Muscle layer of duodenum (tissue), 2 donors: ENCODE data around the gene PPM1N.

ENCODE experiments used
- H3K27ac ChIP-seq: one replicate; pipeline ENCODE4 v1.7.0; 2013; ENCODE audit warnings: mild to moderate bottlenecking, low read length
- H3K27me3 ChIP-seq: one replicate; pipeline ENCODE4 v1.7.0; 2013; ENCODE audit warnings: low read depth, mild to moderate bottlenecking, control low read depth, low read length
- H3K36me3 ChIP-seq, 2 donors: one replicate each; pipeline ENCODE4 v1.7.0; 2013; ENCODE audit warnings: low read length in 2 of 2, control low read depth in 1 of 2, mild to moderate bottlenecking in 1 of 2; ENCODE audit not compliant: insufficient read depth in 2 of 2, control insufficient read depth in 1 of 2
- H3K4me1 ChIP-seq, 2 donors: one replicate each; pipeline ENCODE4 v1.7.0; 2013; ENCODE audit warnings: low read length in 2 of 2, mild to moderate bottlenecking in 2 of 2, control low read depth in 1 of 2, moderate library complexity in 1 of 2; ENCODE audit not compliant: insufficient read depth in 2 of 2, control insufficient read depth in 1 of 2
- H3K4me3 ChIP-seq, 2 donors: one replicate each; pipeline ENCODE4 v1.7.0; 2013; ENCODE audit warnings: low read length in 2 of 2, low read depth in 1 of 2, mild to moderate bottlenecking in 1 of 2
- H3K9me3 ChIP-seq, 2 donors: one replicate each; pipeline ENCODE4 v1.7.0; 2013; ENCODE audit warnings: low read length in 2 of 2, control low read depth in 1 of 2, mild to moderate bottlenecking in 1 of 2; ENCODE audit not compliant: control insufficient read depth in 1 of 2
- donor health status: healthy.

The PPM1N gene

GRCh38 chr19:45498411-45499195 is at the start of gene PPM1N:
Gene PPM1N, plus strand, starts transcription at chr19:45498443. Its CDS starts 30 bp downstream, at chr19:45498473.
- no peaks in the 10 kb centered on the region for H3K36me3 ChIP-seq
- H3K4me3 ChIP-seq = peak within 1 kb of the TSS; percentile 45 to 59
- H3K4me1 ChIP-seq = peaks cover 0 to 35% of the 10 kb centered on the region in 2 donors
- no peak within 1 kb of the TSS for H3K27ac ChIP-seq
- H3K9me3 ChIP-seq = no peaks in the 10 kb centered on the region
- peaks cover 15% of the 10 kb centered on the region for H3K27me3 ChIP-seq

- Histone ChIP-seq H3K36me3 (peaks cover 0 to 7% of the 10 kb centered on the region in 2 donors), H3K9me3 (no peaks in the 10 kb centered on the region), H3K27me3 (no peaks in the 10 kb centered on the region), H3K4me3 (no peak overlapping the region), H3K4me1 (peaks cover 0 to 30% of the 10 kb centered on the region in 2 donors), H3K27ac (peak overlapping the region; percentile 39)
Observed at GRCh38 chr19:45448887-45449299, 49.4 kb upstream of the PPM1N start.

DNA sequence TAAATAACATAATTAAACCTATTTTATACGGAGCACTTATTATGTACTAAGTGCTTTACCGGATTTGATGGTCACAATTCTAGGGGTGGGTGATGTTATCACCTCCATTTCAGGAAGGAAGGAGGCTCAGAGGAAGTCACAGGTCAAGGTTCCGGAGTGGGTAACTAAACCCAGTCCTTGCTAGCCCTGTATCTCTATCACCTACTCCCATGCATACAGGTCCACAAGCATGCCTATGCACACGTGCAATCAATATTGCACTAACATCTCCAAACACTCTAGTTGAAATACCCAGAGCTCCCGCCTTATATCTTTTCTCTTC is 48.3 kb upstream of the PPM1N start:
- Histone ChIP-seq H3K9me3 (no peaks in the 10 kb centered on the region), H3K27ac (peak overlapping the region; percentile 75), H3K4me1 (peaks cover 0 to 24% of the 10 kb centered on the region in 2 donors), H3K27me3 (no peaks in the 10 kb centered on the region), H3K4me3 (peak overlapping the region; percentile 55 to 64), H3K36me3 (peaks cover 0 to 6% of the 10 kb centered on the region in 2 donors)

GRCh38 chr19:45451131-45451849 is 47.0 kb upstream of the PPM1N start:
- H3K9me3 ChIP-seq = no peaks in the 10 kb centered on the region
- peak overlapping the region; percentile 57 to 72 for H3K4me3 ChIP-seq
- H3K4me1 ChIP-seq = peaks cover 3 to 31% of the 10 kb centered on the region in 2 donors
- peaks cover 0 to 12% of the 10 kb centered on the region in 2 donors for H3K36me3 ChIP-seq
- H3K27me3 ChIP-seq = no peaks in the 10 kb centered on the region
- peak overlapping the region; percentile 84 for H3K27ac ChIP-seq

- Histone ChIP-seq H3K27ac (peak overlapping the region; percentile 84), H3K9me3 (no peaks in the 10 kb centered on the region), H3K27me3 (no peaks in the 10 kb centered on the region), H3K4me3 (peak overlapping the region in 1 of 2 donors; percentile 72), H3K4me1 (peaks cover 3 to 33% of the 10 kb centered on the region in 2 donors), H3K36me3 (peaks cover 0 to 13% of the 10 kb centered on the region in 2 donors)
Observed at GRCh38 chr19:45451850-45452387, 46.3 kb upstream of the PPM1N start.

DNA sequence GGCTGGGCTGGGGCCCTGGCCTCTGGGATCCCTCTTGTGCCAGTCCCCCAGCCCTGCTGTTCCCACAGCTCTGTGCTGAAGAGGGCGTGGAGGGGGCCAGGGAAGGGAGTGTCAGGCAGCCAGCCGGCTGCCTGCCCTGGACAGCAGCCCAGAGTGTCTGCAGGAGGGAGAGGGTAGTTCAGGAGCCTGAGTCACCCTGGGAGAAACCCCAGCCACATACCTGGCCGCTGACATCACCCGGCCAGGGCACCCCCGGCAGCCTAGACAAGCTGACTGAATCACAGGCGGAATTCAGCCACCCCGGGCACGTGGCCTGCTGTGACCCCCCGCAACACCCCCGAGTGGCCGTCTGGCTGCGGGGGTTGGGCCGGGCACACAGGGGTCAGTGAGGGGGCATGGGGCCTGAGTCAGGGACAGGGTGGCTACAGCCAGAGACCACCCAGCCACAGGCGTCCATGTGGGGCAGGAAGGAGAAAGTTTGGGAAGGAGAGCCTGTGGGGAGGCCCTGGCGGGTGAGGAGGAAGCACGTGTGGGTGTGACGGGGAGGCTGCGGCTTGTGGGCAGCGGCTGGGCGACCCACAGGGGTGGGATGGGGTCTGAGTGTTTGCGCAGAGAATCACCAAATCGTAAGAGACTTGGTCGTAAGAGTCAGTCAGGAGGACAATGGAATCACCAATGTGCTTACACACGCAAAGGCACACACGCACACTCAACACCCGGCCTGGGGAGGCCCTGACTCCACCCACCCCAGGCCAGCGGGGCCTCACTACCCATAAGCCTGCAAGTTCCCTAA is 42.3 kb upstream of the PPM1N start:
- H3K4me1 ChIP-seq = peaks cover 3 to 16% of the 10 kb centered on the region in 2 donors
- no peak overlapping the region for H3K4me3 ChIP-seq
- H3K36me3 ChIP-seq = peaks cover 0 to 13% of the 10 kb centered on the region in 2 donors
- no peaks in the 10 kb centered on the region for H3K9me3 ChIP-seq
- H3K27ac ChIP-seq = peak overlapping the region; percentile 83
- H3K27me3 ChIP-seq = no peaks in the 10 kb centered on the region

GRCh38 chr19:45456500-45456815 is 41.8 kb upstream of the PPM1N start:
- H3K4me3 ChIP-seq = no peak overlapping the region
- H3K27me3 ChIP-seq = no peaks in the 10 kb centered on the region
- H3K36me3 ChIP-seq = peaks cover 0 to 8% of the 10 kb centered on the region in 2 donors
- peaks cover 3 to 16% of the 10 kb centered on the region in 2 donors for H3K4me1 ChIP-seq
- peak overlapping the region; percentile 83 for H3K27ac ChIP-seq
- no peaks in the 10 kb centered on the region for H3K9me3 ChIP-seq

GRCh38 chr19:45457776-45458175 is 40.5 kb upstream of the PPM1N start:
- Histone ChIP-seq H3K27ac (no peak overlapping the region), H3K27me3 (no peaks in the 10 kb centered on the region), H3K36me3 (peaks cover 0 to 7% of the 10 kb centered on the region in 2 donors), H3K9me3 (no peaks in the 10 kb centered on the region), H3K4me1 (peaks cover 3 to 16% of the 10 kb centered on the region in 2 donors), H3K4me3 (no peak overlapping the region)

DNA sequence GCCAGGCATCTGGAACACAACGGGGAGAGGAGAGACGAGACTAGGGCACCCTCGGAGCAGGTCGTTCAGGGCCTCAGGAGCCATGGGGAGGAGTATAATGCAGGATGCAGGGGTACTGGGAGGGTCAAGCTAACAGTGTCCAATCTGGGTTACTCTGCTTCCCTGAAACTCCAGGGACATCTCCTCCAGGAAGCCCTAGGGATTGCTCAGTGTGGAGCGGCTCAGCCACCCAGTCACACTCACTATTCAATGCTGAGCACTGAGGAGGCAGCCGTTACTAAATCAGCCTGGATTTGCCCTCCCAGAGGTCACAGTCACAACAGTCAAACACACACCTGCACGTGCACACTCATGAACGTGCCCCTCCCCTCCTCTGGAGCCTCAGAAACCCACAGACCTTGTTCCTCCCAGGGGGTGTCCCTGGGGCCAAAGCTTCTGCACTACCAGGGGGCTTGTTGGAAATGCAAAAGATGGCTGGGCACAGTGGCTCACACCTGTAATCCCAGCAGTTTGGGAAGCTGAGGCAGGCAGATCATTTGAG is 37.4 kb upstream of the PPM1N start:
- Histone ChIP-seq H3K4me1 (peaks cover 0 to 6% of the 10 kb centered on the region in 2 donors), H3K36me3 (peaks cover 0 to 6% of the 10 kb centered on the region in 2 donors), H3K27me3 (no peaks in the 10 kb centered on the region), H3K9me3 (no peaks in the 10 kb centered on the region), H3K4me3 (no peak overlapping the region), H3K27ac (no peak overlapping the region)

DNA sequence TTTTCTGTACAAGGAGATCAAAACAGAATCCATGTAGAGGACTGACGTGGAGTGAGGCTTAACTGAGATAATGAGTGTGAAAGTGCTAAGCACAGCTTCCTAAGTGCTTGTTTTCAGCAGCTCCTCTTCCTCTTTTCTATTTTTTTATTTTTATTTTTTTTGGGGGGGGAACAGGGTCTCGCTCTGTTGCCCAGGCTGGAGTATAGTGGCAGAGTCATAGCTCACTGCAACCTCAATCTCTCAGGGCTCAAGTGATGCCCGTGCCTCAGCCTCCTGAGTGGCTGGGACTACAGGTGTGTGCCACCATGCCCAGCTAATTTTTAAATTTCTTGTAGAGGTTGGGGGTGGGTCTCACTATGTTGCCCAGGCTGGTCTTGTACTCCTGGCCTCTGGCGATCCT is 36.1 kb upstream of the PPM1N start:
- Histone ChIP-seq H3K9me3 (no peaks in the 10 kb centered on the region), H3K36me3 (no peaks in the 10 kb centered on the region), H3K27ac (no peak overlapping the region), H3K4me1 (peaks cover 0 to 3% of the 10 kb centered on the region in 2 donors), H3K27me3 (no peaks in the 10 kb centered on the region), H3K4me3 (no peak overlapping the region)
